ENCODE results near the gene NOD1.

The NOD1 gene

DNA sequence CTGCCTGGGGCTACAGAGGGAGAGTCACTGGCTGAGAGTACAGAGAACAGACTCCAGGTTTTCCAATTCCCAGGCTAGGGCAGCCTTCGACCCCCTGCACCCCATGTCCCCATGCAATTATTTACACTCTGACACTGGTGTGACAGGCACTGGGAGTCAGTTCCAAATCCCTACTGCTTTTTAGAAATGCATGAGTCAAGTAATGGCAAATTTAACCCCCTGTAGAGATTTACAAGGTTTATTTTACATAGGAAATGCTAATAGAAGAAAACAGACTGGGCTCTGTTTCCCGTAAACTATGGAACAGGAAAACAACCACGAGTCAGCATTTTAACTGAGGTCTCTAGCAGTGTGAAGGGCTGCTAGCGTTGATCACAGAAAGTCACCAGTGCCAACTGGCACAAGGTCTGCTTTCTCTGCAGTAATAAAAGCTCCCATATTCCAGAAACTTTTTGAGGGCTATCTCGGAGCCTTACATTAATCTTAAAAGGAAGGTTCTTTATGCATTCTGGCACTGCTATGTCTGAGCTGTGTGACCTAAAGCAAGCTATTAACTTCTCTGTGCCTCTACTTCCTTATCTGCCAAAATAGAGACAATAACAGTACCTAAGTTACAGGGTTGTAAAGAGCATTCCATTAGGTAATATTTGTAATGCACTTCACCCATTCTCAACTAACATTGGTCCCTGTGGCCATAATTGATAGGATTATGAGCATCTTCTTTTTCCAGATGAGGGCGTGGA is 28.2 kb downstream of the NOD1 start:
- DNase-seq (ENCODE audit: low read depth in 2 of 2), result no peak

DNA sequence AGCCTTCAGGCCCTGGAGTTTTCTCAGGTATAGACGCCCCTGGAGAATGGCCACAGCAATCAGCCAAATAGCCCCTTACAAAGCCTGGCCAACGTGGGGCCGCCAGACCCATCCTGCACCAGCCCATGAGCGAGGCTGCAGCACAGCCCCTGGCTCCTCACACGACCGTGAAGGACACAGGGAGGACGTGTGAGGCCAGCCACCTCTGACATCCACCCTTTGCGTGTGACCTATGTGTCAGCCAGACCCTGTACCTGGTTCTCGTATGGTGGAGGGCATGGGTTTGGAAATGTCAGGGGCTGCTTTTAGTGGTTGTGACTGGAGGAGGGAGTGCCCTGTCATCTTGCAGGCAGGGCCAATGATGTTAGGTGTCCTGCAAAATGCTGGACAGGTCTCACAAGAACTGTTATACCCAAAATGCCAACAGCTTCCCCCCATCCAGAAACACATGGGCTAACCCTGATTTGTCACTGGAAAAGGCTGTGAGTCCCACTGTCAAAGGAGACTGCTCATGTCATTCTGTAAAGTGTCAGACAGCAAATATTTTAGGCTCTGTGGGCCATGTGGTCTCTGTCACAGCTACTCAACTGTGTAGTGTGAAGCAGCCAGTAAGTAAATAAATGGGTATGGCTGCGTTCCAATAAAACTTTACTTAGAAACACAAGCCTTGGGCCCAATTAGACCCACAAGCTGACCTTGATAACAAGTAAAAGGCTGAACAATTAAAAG is 30.0 kb downstream of the NOD1 start:
- no peak for DNase-seq (ENCODE audit: low read depth in 2 of 2)

DNA sequence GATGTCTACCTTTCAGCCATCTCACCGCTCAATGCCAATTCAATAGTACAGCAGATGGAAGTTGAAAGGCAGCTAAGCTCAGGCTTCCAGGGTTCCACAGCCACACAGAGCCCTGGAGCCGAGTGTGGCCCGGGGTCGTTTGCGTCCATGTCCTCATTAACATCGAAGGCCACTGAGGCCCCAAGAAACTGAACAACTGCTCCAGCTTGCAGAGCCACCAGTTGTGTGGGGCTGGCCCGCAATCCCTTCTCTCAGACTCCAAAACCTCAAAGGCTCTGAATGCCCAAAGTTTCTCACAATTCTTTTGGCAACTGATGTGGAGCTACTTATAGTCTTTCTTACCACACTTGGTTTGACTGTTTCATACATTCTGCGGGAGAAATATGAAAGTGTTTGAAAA is 31.1 kb downstream of the NOD1 start:
- no peak for DNase-seq (ENCODE audit: low read depth in 2 of 2)

DNA sequence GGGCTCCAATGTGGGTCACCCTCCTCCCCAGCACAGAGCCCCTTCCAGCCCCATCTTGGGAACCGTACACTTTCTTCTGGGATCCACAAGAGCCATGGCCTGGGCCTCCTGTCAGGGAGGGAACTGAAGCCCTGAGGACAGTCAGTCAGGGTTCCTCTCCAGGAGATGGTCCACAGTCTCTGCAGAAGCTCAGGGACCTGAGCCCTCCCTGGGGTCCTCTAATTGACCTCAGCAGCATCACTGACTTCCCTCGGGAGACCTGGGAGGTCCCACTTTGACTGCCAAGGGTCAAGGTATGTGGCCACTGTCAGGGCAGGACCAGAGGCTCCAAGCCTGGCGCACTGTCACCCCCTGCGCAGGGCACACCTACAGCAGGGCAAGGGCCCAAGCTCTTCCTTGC is 32.3 kb downstream of the NOD1 start:
- DNase-seq (ENCODE audit: low read depth in 2 of 2), result no peak

DNA sequence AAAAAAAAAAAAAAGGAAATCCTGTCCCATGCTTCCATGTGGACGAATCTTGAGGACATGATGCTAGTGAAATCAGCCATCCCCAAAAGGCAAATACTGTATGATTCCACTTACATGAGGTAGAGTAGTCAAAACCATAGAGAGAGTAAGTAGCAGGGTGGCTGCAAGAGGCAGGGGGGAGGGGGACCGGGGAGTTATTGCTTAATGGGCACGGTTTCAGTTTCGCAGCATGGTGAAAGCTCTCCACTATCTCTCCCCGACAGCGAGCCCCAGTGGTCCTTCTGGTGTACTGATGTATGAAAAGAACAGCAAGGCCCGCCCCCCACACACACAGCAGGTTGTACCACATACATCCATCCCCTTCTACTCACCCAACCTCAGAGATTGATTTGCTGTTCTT is 32.8 kb downstream of the NOD1 start:
- peak; percentile 40 to 57 for DNase-seq (ENCODE audit: low read depth in 2 of 2)

DNA sequence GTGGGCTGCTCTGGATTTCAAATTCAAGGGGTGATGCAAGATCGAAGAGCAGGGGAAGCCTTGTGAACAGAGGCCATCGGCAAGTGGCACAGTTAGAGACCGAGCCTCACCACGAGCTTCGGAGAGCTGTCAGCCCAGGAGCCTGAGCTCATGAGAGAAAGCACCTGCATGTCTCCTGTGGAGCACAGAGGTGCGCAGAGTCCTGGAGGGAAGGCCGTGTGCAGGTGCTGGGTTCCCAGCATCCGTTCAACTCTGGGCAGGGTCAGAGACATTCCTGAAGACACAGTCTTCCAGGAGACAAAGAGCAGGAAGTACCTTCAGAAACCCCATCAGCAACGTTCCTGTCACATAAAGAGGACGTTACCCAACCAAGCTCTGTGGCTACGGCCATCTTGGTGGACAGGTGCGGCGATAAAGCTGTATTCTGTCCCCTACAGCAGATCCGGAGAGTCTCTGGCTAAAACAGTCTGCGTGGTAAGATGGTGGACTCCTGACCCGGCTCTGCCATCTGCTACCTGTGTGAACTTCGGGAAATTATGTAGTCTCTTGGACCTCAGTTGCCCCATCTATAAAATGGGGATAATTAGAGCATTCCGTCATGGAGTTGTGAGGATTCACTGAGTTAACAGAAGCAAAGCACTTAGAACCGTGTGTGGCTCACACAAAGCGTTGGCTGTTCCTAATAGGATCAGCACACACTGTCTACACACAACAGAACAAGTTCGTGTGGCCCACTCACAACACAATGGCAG is 40.6 kb downstream of the NOD1 start:
- no peak for DNase-seq (ENCODE audit: low read depth in 2 of 2)

DNA sequence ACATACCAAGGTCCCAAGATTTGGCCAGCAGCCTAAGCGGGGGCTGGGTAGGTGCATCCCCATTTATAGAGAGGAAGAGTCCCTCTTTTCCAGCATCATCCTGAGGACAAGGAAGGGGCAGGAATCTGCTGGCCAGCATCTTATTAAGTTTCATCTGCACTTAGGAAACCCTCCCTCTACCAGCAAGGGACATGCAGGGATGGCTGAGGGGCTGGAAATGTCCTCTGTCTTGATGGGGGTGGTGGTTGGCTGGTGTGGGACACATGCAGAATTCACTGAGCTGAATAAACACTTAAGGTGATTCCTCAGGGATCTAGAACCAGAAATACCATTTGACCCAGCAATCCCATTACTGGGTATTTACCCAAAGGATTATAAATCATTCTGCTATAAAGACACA is 42.1 kb downstream of the NOD1 start:
- no peak for DNase-seq (ENCODE audit: low read depth in 2 of 2)

DNA sequence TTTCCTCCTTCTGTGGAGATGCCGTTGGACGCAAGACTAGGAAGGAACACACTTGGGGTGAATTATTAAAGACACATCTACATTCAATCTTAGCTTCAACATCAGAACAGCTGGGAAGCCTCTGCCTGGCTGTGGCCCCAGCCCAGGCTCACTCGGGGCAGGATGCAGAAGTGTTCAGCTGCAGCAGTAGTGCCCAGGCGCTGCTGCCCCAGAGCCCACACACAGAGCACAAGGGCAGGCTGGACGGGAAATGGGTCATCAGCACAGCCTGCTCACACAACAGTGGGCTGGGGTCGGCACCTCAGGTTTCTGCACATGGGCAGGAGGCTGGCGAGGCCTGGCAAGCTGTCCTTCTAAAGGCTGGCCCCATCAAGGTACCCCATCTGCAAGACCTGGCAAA is 42.5 kb downstream of the NOD1 start:
- DNase-seq (ENCODE audit: low read depth in 2 of 2), result no peak

DNA sequence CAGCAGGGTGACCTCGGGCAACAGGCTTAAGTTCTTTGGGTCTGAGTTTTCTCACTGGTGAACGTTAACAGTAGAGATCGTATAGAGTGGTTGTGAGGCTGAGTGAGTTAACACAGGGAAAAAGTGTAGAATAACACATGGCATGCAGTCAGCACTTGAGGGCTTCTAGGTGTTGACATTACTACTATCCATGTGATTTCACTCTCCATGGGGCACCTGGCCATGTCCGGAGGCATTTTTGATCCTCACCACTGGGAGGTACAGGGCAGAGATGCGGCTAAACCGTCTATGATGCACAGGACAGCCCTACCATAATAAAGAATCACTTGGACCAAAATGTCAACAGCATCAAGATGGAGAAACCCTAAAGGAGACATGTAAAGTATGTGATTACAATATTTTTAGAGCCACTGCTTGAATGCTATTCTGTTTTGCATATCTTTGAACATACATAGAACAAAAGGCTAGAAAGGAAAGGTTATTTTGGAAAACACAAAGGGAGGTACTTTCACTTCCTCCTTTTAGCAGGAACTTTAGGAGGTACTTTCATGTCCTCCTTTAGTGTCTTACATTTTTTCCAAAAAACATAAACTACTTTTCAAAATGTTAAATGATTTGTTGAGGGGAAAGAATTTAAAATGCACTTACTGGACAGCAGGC is 44.3 kb downstream of the NOD1 start:
- no peak for DNase-seq (ENCODE audit: low read depth in 2 of 2)

DNA sequence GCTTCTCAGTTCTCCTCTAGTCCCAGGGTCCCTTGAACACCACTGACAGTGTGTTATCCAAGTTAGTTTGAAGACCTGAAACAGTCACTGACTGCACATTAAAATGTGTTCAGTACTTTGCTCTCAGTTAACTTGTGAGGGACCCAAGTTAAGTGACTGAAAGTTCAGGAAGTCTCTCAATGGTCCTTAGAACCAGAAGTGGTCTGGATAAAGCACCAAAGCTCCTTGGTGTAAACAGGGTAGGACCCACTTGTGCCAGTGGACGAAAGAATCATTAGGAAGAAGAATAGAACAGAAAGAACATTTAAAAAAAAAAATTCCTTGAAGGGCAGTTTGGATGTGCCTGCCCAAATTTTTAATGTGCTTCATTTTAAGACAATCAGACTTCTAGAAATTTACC is 45.1 kb downstream of the NOD1 start:
- DNase-seq (ENCODE audit: low read depth in 2 of 2), result no peak

DNA sequence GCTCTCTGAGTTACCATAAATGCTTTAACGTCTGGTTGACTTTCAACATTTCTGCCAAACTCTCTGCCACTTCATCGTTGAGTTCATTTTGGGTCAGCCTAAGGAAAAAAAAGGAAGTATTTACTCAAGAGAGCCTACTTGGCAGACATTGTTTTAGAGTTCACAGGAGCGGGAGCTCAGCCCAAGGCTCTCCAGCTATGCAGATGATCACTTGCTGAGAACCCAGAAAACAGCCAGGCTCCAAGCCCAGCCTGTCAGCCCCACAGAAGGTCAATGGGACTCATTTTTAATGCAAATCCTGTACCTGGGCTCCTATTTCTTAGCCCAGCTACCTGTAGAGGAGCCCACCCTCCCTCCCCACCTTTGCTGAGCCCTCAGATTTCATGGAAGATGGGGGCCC is 45.5 kb downstream of the NOD1 start:
- DNase-seq (ENCODE audit: low read depth in 2 of 2), result no peak

DNA sequence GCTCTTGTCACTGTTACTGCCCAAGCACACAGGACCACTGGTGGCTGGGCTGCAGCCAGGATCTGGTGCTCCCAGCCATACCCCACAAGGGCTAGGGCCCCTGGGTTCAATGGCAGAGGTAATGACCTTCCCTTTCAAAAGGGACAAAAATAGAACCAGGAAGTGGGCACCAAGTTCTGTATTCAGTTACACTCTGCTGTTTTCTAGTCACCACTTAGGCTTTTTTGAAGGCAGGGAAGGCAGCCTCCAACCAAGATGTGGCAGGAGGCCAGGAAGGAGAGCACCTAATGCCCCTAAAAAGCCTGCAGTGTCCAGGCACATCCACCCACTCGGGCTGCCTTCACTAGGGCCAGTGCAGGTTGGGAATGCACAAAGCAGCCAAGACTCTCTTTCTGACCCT is 47.8 kb downstream of the NOD1 start:
- DNase-seq (ENCODE audit: low read depth in 2 of 2), result no peak

DNA sequence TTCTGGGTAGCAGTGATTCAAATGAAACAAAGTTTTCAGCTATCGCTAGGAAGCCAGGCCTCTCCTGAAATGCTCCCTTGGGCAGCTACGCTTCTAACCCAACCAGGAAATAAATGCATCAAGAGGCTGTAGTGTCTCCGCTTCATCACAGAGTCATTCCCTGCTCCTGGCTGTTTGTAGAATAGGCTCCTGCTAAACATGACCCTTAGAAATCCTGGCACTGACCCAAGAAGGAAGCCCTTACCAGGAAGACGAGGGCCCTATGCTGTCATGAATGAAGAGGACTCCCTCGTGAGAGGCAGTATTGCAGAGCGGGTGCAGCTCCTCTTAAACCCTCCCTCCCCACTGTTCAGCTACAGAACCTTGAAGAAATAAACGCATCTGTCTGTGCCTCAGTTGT is 48.3 kb downstream of the NOD1 start:
- no peak for DNase-seq (ENCODE audit: low read depth in 2 of 2)

DNA sequence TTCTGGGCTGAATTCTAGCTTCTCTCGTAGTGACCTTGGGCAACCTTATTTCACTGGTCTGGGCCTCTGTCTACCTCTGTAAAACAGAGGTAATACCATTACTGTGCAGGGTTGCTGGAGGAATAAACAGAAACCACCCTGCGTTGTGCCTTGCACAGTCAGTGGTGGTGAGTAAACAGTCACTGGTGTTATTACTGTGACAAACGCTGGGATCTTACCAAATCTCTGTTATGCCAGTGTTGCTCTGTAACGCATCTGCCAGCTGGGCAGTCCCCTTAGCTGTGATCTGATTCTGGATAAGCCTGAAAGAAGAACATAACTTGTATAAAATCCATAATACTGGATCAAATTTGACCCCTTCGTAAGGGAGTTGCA is 49.4 kb downstream of the NOD1 start:
- DNase-seq (ENCODE audit: low read depth in 2 of 2), result no peak

DNA sequence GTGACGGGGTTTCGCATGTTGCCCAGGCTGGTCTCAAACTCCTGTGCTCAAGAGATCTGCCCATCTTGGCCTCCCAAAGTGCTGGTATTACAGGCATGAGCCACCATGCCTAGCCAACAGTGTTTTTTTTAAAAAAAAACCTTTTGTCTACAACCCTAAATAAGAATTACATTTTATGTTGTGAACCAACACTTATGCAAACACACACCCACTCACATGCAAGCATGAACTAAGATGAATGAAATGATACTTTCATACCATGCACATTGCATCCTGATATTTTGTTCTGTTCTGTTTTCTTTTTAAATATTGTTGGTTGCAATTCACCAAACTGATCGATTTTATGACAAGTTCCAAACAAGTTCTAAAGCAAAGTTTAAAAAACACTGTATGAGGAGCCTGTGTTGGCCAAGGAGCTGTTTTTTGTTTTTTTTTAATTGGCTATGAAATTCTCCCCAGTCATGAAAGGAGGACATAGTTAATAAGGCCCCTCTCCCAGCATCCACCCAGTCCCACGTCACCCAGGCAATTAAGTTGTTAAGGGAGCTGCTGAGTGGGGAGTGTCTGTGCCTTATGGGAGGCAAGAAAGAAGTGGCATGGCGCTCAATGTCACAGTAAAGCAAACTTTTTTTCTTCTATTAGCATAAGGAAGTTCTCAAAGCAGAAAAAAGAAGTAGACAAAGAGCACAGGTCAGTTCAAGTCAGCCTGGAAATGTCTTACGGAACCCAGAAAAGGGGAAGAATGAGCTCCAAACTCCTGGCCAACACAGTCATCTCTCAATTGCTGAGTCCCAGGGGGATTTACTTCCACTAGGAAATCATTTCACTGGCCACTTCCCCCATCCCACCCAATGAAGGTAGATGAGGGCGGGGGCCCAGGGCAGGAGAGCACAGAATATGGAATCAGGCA is 50.1 kb downstream of the NOD1 start:
- no peak for DNase-seq (ENCODE audit: low read depth in 2 of 2)

DNA sequence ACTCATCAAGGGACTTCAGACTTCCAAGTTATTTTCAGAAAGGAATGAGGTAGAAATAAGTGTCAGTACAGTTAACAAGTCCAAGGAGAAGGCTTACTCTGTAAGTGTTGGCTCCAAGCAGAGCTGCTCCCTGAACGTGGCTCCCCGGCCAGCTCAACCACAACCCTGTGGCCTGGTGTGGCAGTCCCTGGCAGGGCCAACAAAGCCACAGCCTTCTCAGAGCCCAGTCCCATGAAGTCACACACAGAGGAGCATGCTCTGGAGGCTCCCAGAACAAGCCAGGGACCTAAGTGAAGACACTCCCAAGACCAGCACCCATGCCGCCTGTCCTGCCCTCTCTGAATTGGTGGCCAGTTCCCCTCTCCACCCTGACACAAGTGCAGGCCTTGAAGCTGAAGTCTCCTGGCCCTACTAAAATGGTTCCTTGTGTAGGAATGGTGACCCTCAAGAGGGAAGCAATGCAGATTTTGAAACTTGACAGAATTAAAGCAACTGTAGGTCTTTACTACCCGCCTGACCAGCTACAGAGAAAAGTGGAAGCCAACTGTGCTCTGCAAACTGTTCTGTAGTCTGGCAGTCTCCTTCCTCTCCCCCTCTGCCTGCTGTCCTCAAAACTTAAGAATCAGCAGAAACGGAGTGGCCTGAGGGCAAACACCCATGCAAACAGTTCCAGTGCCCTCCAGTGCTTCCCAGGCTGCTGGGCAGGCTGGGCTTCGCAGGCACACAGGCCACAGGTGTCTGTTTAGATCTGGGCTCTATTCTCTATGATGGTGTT is 51.1 kb downstream of the NOD1 start:
- DNase-seq (ENCODE audit: low read depth in 2 of 2), result no peak

DNA sequence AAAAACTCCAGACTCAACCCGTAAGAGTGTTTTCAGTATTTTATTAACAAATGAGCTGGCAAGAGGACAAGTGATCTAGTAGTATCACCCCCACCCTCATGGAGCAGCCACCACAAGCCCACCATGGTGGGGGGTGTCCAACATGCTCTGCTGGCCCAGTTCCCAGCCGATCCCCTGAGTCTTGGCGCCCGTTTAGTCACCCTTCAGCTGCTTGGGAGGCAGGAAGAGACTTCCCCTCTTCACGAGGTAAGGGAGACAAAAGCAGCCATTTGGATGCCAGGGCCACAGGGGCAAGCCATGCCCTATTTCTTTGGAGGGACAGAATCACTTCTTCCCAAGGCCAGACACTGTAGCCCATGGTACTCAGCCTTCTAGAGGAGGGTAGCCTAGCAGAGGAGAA is 54.1 kb downstream of the NOD1 start:
- no peak for DNase-seq (ENCODE audit: low read depth in 2 of 2)

DNA sequence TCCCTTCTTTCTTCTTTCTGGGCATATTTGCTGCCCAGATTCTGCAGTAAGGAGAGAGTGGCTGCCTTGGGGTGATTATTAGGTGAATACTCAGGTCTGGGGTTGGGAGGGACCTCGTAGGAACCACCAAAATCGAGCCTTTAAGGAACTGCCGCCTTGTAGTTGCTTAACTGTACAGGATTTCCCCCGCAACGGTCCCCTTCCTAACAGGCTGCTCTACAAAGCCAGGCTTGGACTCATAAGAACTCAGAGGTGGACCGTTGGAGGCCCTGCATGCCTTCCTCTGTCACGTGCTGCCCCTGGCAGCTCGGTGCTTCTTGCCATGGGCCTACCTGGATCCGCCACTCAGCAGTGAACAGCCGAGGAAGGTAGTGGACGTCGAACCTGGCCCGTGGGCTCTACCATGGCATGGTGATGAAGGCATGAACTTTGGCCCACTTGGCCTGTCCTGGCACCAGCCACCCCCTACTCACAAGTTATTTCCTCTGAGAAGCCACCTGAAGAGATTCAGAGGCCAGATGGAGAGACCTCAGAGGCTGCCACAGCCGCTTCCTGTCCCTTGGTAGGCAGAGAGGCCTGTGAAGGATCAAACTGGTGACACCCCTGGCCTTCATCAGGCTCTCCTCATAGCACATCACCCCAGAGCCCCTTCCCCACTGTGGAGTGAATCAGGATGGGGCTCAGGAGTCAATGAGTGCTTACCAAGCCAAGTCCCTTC is 54.6 kb downstream of the NOD1 start:
- DNase-seq (ENCODE audit: low read depth in 2 of 2), result no peak

DNA sequence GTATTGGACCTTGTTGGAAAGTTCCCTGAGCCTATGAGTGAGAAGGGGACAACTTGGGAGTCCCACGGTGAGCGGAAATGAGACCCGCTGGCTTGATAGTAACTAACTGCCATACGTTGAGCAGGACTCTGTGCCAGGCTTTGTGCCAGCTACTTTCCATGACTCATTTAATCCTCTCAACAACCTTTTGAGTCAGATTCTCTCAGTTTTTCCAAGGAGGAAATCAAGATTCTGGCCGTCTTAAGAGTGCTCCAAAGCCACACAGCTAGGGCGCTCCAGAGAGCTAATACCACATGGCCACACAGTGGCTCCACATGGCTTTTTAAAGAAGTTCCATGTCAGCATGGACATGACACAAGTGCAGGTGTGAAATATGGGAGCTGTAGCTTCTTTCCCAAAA is 55.7 kb downstream of the NOD1 start:
- DNase-seq (ENCODE audit: low read depth in 2 of 2), result no peak

DNA sequence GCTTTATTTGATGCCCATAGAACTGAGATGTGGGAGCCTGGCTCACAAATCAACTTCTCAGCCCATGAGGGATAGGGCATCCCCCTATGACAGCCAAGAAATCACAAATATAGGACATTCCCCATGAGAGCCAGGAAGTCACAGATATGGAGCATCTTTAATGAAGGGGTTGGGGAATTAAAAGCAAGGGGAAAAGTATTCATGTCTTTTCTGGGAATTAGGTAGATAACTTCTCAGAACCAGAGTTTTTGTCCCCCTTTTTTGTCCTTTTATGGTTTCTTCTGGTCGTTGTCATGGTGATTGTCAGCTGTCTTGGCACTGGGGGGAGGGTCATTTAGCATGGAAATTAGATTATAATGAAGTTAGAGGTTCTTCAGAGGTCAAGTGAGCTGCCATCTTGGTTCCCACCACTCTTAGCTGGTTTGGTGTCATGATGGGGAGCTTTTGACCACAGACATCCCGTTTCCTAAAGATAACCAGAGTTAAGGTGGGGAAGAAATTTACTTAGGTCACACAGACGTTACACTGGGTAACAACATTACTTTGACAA is 56.9 kb downstream of the NOD1 start:
- no peak for DNase-seq (ENCODE audit: low read depth in 2 of 2)

All from stimulated activated CD8-positive, alpha-beta memory T cell treated with anti-CD3 and anti-CD28 coated beads, Interleukin-7, amount 100 ng/mL, for 1 hour (primary cell).